Fibroblast of lung (primary cell): ENCODE data around the gene RNGTT. TPM values are rescaled to one million over a fixed set of nuclear protein-coding genes. Genes with fewer than 3 reads are reported as not detected.

Experiments used
- DNase-seq, 2 donors: peaks; one replicate each; pipeline versions ENCODE4 v3.0.0 to v3.0.0-alpha.2; 2010; ENCODE audit warnings: low read depth in 2 of 2
- H2AFZ ChIP-seq: 2 replicates; pipeline ENCODE4 v1.5.1; 2012; ENCODE audit warnings: low read length, control low read depth, inconsistent platforms
- H3K27ac ChIP-seq: 2 replicates; pipeline ENCODE4 v1.5.1; 2011; ENCODE audit warnings: low read length, control low read depth; ENCODE audit not compliant: insufficient read depth
- H3K27me3 ChIP-seq: 2 replicates; pipeline ENCODE4 v1.5.1; 2011; ENCODE audit warnings: mild to moderate bottlenecking, low read length; ENCODE audit not compliant: control insufficient read depth, insufficient read depth
- H3K36me3 ChIP-seq: 2 replicates; pipeline ENCODE4 v1.5.1; 2011; ENCODE audit warnings: low read length; ENCODE audit not compliant: control insufficient read depth, insufficient read depth
- H3K4me1 ChIP-seq: 2 replicates; pipeline ENCODE4 v1.5.1; 2011; ENCODE audit warnings: low read length; ENCODE audit not compliant: control insufficient read depth, insufficient read depth; ENCODE audit errors: extremely low read depth
- H3K4me2 ChIP-seq: 2 replicates; pipeline ENCODE4 v1.5.1; 2011; ENCODE audit warnings: low read length, control low read depth; ENCODE audit not compliant: insufficient read depth; ENCODE audit errors: extremely low read depth
- H3K4me3 ChIP-seq, 4 experiments: fragments of 200-600 bp in 1 of 4; sonication (generic) in 1 of 4; replicated peaks in 1 of 4; 2 replicates each; pipeline ENCODE4 v1.5.1; 2011 to 2016; ENCODE audit warnings: low read length in 4 of 4, low read depth in 3 of 4, mild to moderate bottlenecking in 3 of 4, control low read depth in 2 of 4, inconsistent platforms in 1 of 4, mixed read lengths in 1 of 4; ENCODE audit not compliant: insufficient read depth in 1 of 4; ENCODE audit errors: control extremely low read depth in 1 of 4
- H3K79me2 ChIP-seq: 2 replicates; pipeline ENCODE4 v1.5.1; 2012; ENCODE audit warnings: mild to moderate bottlenecking, low read length, inconsistent platforms; ENCODE audit not compliant: control insufficient read depth, insufficient read depth
- H3K9ac ChIP-seq: 2 replicates; pipeline ENCODE4 v1.5.1; 2011; ENCODE audit warnings: mild to moderate bottlenecking, low read length, control low read depth; ENCODE audit not compliant: insufficient read depth
- H3K9me3 ChIP-seq: 2 replicates; pipeline ENCODE4 v1.5.1; 2012; ENCODE audit warnings: low read depth, low read length; ENCODE audit not compliant: control insufficient read depth, insufficient read depth
- H4K20me1 ChIP-seq: 2 replicates; pipeline ENCODE4 v1.5.1; 2011; ENCODE audit warnings: low read length; ENCODE audit not compliant: control insufficient read depth, insufficient read depth; ENCODE audit errors: extremely low read depth
- CTCF ChIP-seq, 2 donors: IDR thresholded peaks in 1 of 2; conservative IDR thresholded peaks in 1 of 2; 1 replicate in 1 of 2; 2 replicates in 1 of 2; pipeline ENCODE4 v1.5.1; 2011 to 2012; ENCODE audit warnings: low read length in 2 of 2, control low read depth in 1 of 2, inconsistent platforms in 1 of 2, low read depth in 1 of 2, mild to moderate bottlenecking in 1 of 2
- EZH2 ChIP-seq: IDR thresholded peaks from 2 replicates; pipeline ENCODE4 v1.5.1; 2012; ENCODE audit warnings: low read length, control low read depth, mild to moderate bottlenecking; ENCODE audit errors: missing control alignments
- polyA plus RNA-seq, 2 donors: library from polyadenylated mRNA; depleted of rRNA in 1 of 2; stranded (reverse) in 1 of 2; unstranded in 1 of 2; fragments of >200 nt; gene quantifications; 2 replicates each; pipeline ENCODE4 v1.2.1, GENCODE V29; 2011 to 2012; ENCODE audit warnings: missing spikeins in 1 of 2
- total RNA-seq: library from RNA; depleted of rRNA; stranded (reverse); fragments of >200 nt; gene quantifications from 2 replicates; pipeline ENCODE4 v1.2.1, GENCODE V29; 2014

The RNGTT gene
- total and polyA plus RNA-seq, 2 donors (not counting 1 experiment from before 2014, with no cell fraction given) = 10.7 to 12.7 TPM

DNA sequence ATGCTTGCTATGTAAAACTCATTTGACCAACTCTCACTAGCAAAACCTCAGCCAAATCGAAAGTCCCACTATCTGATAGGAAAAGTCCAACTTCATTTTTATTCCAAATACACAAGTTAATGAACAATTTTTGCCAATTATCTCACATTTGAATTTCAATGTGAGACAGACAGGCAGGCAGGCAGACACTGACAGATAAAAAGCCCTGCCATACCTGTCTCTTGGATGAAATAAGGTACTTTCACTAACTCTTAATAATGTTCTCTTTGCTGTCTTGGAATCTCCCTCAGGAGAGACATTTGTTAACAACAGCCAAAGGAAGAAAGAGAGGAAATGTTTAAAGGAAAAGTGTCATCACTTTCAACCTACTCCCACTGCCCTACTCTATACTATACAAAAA is 82.0 kb downstream of the RNGTT start:
- H2AFZ ChIP-seq = no peak overlapping the region
- DNase-seq = peak in 1 of 2 donors; percentile 41
- H3K9ac ChIP-seq = no peak overlapping the region
- no peaks in the 10 kb centered on the region for H4K20me1 ChIP-seq
- H3K9me3 ChIP-seq = no peaks in the 10 kb centered on the region
- no peaks in the 10 kb centered on the region for H3K4me1 ChIP-seq
- no peak overlapping the region for H3K27ac ChIP-seq
- peak overlapping the region; percentile 45 for H3K4me2 ChIP-seq
- TF ChIP-seq CTCF (conservative IDR thresholded peaks at IDR 0.05 in 1 of 2, IDR thresholded peaks at IDR 0.05 in 1 of 2; ENCODE audit: low read depth in 1 of 2, low read length in 2 of 2) (no peak), EZH2 (no peak)
- H3K36me3 ChIP-seq = no peaks in the 10 kb centered on the region
- H3K79me2 ChIP-seq = no peaks in the 10 kb centered on the region
- H3K27me3 ChIP-seq = no peaks in the 10 kb centered on the region
- no peak overlapping the region for H3K4me3 ChIP-seq

DNA sequence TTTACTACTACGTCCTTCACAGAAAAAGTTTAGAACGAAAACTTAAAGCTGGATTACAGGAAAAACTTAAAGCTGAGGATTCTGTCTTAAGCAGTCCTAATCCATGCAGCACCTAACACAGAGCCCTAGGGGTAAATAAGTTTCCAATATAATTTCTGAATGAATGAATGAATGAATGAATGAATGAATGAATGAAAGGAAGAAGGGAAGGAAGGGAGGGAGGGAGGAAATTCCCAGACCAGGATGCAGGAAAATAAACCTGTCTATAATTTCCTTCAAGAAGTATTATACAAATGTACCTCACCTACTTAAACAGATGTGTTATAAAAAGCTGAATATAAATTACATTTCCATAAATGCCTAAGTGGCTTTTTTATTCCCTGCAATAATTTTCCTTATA is 83.4 kb downstream of the RNGTT start:
- H3K27ac ChIP-seq = no peak overlapping the region
- no peaks in the 10 kb centered on the region for H3K4me1 ChIP-seq

GRCh38 chr6:88877893-88878292 is 85.5 kb downstream of the RNGTT start:
- Histone ChIP-seq H3K9me3 (no peaks in the 10 kb centered on the region), H3K27ac (no peak overlapping the region), H3K27me3 (no peaks in the 10 kb centered on the region), H4K20me1 (no peaks in the 10 kb centered on the region), H3K4me1 (no peaks in the 10 kb centered on the region), H3K4me2 (no peak overlapping the region), H3K4me3 (no peak overlapping the region), H3K36me3 (no peaks in the 10 kb centered on the region), H3K9ac (no peak overlapping the region), H2AFZ (no peak overlapping the region), H3K79me2 (no peaks in the 10 kb centered on the region)
- DNase-seq = no peak
- TF ChIP-seq CTCF (conservative IDR thresholded peaks at IDR 0.05 in 1 of 2, IDR thresholded peaks at IDR 0.05 in 1 of 2; ENCODE audit: low read depth in 1 of 2, low read length in 2 of 2) (no peak), EZH2 (no peak)

More for the DNA sequence above, 83.4 kb downstream of the RNGTT start:
- Histone ChIP-seq H3K4me2 (no peak overlapping the region), H3K9me3 (no peaks in the 10 kb centered on the region), H3K36me3 (no peaks in the 10 kb centered on the region), H2AFZ (no peak overlapping the region), H3K79me2 (no peaks in the 10 kb centered on the region), H4K20me1 (no peaks in the 10 kb centered on the region), H3K27me3 (no peaks in the 10 kb centered on the region), H3K4me3 (no peak overlapping the region), H3K9ac (no peak overlapping the region)
- TF ChIP-seq CTCF (conservative IDR thresholded peaks at IDR 0.05 in 1 of 2, IDR thresholded peaks at IDR 0.05 in 1 of 2; ENCODE audit: low read depth in 1 of 2, low read length in 2 of 2) (no peak), EZH2 (no peak)
- DNase-seq = no peak
